ENCODE results near the gene PWWP2B.

PWWP2B gene

DNA sequence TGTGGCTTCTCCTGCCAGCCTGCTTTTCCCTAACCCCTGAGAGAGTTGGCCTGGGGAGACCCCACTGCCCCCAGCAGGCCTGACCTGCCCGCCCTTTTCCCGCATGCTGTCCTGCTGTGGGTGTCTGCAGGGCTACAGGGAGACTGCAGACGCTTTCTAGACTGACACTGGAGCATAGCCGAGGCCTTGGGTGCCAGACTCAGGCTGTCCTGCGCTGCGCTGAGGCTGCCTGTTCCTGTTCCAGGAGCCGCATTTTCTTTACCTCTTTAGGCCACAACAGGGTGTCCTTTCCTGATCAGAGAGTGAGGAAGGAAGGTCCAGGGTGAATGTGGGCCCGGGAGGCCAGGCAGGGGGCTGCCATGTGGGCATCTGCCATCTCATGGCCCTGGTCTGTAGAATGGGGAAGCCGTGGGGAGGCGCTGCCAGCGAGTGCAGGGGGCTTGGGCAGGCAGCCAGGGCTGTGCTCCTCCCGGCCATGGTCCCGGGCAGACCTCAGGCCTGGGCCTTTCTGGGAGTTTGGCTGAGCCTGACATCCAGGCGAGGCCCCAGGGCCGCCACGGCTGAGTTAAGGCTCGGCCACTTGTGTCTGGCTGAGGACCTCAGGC is 3.6 kb downstream of the PWWP2B start:
- TF ChIP-seq, protein P1, sequence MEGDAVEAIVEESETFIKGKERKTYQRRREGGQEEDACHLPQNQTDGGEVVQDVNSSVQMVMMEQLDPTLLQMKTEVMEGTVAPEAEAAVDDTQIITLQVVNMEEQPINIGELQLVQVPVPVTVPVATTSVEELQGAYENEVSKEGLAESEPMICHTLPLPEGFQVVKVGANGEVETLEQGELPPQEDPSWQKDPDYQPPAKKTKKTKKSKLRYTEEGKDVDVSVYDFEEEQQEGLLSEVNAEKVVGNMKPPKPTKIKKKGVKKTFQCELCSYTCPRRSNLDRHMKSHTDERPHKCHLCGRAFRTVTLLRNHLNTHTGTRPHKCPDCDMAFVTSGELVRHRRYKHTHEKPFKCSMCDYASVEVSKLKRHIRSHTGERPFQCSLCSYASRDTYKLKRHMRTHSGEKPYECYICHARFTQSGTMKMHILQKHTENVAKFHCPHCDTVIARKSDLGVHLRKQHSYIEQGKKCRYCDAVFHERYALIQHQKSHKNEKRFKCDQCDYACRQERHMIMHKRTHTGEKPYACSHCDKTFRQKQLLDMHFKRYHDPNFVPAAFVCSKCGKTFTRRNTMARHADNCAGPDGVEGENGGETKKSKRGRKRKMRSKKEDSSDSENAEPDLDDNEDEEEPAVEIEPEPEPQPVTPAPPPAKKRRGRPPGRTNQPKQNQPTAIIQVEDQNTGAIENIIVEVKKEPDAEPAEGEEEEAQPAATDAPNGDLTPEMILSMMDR (conservative IDR thresholded peaks at IDR 0.05; ENCODE audit: low read depth, low read length): no peak
- H3K4me3 ChIP-seq (ENCODE audit: low read length): no peak overlapping the region
- no peak for DNase-seq (ENCODE audit: low read depth)

DNA sequence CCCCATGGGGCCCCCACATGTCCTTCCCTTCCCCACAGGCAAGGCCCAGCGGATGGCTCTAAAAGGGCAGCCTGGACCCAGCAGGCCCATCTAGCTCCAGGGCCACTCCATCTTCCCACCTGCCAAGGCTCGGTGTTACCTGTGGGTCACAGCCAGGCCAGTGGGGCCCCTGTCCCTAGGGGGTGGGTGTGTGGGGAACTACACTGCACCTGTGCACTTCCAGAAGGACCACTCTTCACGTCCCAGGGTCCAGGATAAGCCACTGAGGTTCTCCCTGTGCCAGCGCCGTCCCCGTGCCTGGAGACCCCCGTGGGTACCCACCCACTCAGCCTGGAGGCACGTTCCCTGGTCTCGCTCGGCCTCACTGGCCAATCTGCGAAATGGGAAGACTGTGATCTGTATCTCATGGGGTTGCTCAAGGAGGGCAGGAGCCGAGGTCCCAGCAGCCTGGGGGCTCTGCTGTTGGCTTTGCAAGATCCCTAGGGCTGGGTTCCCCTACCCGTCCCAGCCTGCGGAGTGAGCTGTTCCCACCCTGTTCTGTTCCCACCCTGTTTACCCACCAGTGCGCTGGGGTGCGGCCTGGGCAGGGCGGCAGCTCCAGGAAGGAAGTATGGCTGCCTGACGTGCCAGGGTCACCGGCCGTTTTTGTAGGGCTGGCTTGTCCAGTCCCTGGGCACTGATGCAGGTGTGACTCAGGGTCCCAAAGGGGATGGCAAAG is 4.6 kb downstream of the PWWP2B start:
- TF ChIP-seq, protein P1 (conservative IDR thresholded peaks at IDR 0.05; ENCODE audit: low read depth, low read length): no peak
- no peak overlapping the region for H3K4me3 ChIP-seq (ENCODE audit: low read length)
- no peak for DNase-seq (ENCODE audit: low read depth)

DNA sequence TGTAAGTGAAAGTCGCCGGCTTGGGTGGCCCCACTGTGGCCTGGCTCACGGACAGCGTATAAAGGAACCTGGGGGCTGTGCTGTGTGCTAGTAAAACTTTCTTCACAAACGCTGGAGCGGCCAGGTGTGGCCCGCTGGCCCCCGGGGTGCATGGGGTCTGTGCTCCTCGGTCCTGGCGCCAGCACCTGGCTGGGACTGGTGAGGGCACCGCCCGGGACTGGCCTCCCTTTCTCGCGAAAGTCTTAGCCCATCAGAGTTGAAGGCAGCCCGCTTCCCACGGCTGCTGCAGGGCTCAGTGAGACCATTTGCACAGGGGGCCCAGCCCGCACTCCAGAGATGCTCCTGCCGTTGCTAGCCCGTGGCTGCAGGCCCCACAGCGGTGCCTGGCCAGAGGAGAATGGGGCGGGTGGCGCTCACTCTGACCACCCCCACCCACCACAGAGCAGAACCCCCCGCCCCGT is 5.8 kb downstream of the PWWP2B start:
- DNase-seq (ENCODE audit: low read depth): no peak
- H3K4me3 ChIP-seq (ENCODE audit: low read length): no peak overlapping the region
- TF ChIP-seq, protein P1 (conservative IDR thresholded peaks at IDR 0.05; ENCODE audit: low read depth, low read length): no peak

DNA sequence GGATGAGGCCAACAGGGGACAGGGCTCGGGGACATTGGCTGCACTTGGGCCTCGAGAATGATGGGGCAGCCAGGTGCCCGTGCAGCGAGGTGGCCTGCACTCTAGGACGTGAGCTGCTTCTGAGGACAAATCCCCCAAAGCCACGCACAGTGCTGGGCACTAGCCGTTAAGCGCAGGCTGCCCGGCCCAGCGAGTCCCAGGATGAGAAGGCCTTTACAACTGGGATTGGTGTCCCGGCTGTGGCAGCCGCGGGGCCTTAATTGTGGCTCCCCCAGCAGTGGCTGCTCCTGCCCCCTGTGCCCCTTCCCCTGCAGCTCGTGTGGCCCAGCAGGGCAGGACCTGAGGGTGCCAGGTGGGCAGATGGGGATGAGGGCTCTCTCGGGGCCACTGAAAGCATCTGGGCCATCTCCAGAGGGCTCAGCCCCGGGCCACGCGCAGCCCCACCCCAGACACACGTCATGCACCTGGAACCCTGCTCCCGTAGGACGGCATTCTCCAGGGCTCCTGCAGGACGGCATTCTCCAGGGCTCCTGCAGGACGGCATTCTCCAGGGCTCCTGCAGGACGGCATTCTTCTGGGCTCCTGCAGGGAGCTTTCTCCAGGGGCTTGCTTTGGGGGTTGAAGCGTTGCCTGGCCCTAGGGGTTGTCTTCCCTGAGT is 6.6 kb downstream of the PWWP2B start:
- H3K4me3 ChIP-seq (ENCODE audit: low read length): no peak overlapping the region
- DNase-seq (ENCODE audit: low read depth): no peak
- TF ChIP-seq, protein P1 (conservative IDR thresholded peaks at IDR 0.05; ENCODE audit: low read depth, low read length): no peak

DNA sequence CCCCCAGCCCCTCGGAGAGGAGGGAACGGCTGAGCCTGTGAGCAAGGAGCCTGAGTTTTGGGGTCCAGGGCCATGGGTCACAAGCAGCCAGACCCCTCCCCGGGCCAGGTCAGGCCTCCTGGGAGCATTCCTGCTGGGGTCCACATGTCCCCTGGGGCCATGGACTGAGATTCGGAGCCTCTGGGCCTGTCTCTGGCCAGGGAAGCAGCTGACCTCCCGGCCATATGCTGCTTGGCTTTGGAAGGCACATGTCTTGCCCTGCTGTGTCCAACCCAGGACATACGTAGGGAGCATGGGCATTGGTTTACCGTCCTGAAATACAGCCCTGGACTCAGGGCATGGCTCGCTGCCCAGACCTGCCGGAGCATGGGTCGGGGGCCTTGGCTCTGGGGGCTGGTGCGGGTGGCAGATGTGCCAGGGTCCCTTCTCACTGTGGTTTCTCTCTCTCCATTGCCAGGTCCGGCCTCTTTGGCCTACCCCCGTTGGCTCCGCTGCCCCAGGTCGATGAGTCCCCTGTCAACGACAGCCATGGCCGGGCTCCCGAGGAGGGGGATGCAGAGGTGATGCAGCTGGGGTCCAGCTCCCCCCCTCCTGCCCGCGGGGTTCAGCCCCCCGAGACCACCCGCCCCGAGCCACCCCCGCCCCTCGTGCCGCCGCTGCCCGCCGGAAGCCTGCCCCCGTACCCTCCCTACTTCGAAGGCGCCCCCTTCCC is 7.3 kb downstream of the PWWP2B start:
- no peak overlapping the region for H3K4me3 ChIP-seq (ENCODE audit: low read length)
- TF ChIP-seq, protein P1 (conservative IDR thresholded peaks at IDR 0.05; ENCODE audit: low read depth, low read length): no peak
- DNase-seq (ENCODE audit: low read depth): no peak

- H3K4me3 ChIP-seq (ENCODE audit: low read length): no peak overlapping the region
- DNase-seq (ENCODE audit: low read depth): no peak
- TF ChIP-seq, protein P1 (conservative IDR thresholded peaks at IDR 0.05; ENCODE audit: low read depth, low read length): no peak
Measured at GRCh38 chr10:132404911-132405462, 8.0 kb downstream of the PWWP2B start.
